K562 (cell line): Measurements from ENCODE around the gene GNA14.
"Not testable (repeated sequence)": the region's sequence is repeated elsewhere in the genome, so short reads cannot be mapped to it uniquely, and the experiment has no call there.

Source experiments
- POLR2AphosphoS2 ChIP-seq: IDR thresholded peaks from 2 replicates; pipeline ENCODE4 v1.6.1; 2012; ENCODE audit warnings: low read length, improper control_type of control experiment
- TAF1 ChIP-seq: IDR thresholded peaks from 2 replicates; pipeline ENCODE4 v1.6.1; 2011; ENCODE audit warnings: mild to moderate bottlenecking, low read length, moderate library complexity; ENCODE audit not compliant: insufficient read depth, control insufficient read depth, severe bottlenecking; ENCODE audit errors: extremely low read depth
- ZNF121 ChIP-seq: sonication (generic); formaldehyde crosslinking; conservative IDR thresholded peaks from 2 replicates; pipeline ENCODE4 v1.8.0; 2022; ENCODE audit warnings: missing genetic modification reagents
- TF ChIP-seq, protein P1 (sequence below), 2 experiments: IDR thresholded peaks; 2 replicates each; pipeline ENCODE4 v1.6.1; 2012; ENCODE audit warnings: improper control_type of control experiment in 2 of 2, low read depth in 2 of 2, low read length in 2 of 2, borderline replicate concordance in 1 of 2
- TF ChIP-seq, protein P2 (sequence below): sonication (generic); formaldehyde crosslinking; IDR thresholded peaks from 2 replicates; pipeline ENCODE4 v1.8.0; 2022; ENCODE audit warnings: missing genetic modification reagents, mild to moderate bottlenecking, moderate library complexity, borderline replicate concordance

DNA sequence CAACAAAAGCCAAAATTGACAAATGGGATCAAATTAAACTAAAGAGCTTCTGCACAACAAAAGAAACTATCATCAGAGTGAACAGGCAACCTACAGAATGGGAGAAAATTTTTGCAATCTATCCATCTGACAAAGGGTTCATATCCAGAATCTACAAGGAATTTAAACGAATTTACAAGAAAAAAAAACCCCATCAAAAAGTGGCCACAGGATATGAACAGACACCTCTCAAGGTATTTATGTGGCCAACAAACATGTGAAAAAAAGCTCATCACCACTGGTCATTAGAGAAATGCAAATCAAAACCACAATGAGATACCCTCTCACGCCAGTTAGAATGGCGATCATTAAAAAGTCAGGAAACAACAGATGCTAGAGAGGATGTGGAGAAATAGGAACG lies 19.3 kb downstream of the GNA14 start:
- not testable (repeated sequence) for TF ChIP-seq POLR2AphosphoS2; TAF1; ZNF121 (CRISPR knock-in tag)
- TF ChIP-seq, protein P1, sequence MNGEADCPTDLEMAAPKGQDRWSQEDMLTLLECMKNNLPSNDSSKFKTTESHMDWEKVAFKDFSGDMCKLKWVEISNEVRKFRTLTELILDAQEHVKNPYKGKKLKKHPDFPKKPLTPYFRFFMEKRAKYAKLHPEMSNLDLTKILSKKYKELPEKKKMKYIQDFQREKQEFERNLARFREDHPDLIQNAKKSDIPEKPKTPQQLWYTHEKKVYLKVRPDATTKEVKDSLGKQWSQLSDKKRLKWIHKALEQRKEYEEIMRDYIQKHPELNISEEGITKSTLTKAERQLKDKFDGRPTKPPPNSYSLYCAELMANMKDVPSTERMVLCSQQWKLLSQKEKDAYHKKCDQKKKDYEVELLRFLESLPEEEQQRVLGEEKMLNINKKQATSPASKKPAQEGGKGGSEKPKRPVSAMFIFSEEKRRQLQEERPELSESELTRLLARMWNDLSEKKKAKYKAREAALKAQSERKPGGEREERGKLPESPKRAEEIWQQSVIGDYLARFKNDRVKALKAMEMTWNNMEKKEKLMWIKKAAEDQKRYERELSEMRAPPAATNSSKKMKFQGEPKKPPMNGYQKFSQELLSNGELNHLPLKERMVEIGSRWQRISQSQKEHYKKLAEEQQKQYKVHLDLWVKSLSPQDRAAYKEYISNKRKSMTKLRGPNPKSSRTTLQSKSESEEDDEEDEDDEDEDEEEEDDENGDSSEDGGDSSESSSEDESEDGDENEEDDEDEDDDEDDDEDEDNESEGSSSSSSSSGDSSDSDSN (IDR thresholded peaks at IDR 0.05; ENCODE audit: borderline replicate concordance in 1 of 2, low read depth in 2 of 2, low read length in 2 of 2) = not testable (repeated sequence)
- TF ChIP-seq, protein P2, sequence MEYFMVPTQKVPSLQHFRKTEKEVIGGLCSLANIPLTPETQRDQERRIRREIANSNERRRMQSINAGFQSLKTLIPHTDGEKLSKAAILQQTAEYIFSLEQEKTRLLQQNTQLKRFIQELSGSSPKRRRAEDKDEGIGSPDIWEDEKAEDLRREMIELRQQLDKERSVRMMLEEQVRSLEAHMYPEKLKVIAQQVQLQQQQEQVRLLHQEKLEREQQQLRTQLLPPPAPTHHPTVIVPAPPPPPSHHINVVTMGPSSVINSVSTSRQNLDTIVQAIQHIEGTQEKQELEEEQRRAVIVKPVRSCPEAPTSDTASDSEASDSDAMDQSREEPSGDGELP (CRISPR knock-in tag) = not testable (repeated sequence)
